Ureter (tissue), 1 donor: ENCODE data around the gene DOCK1. TPM values are rescaled to one million over a fixed set of nuclear protein-coding genes. Genes with fewer than 3 reads are reported as not detected.
"Not testable (repeated sequence)": the region's sequence is repeated elsewhere in the genome, so short reads cannot be mapped to it uniquely, and the experiment has no call there.

ENCODE experiments used
- DNase-seq: peaks from one replicate; pipeline ENCODE4 v3.0.0-alpha.2; 2020; ENCODE audit warnings: low spot score
- total RNA-seq: library from RNA; stranded (reverse); gene quantifications from one replicate; pipeline ENCODE4 v1.2.4, GENCODE V29; 2023
- donor health status: DM: yes; HTN: yes; CAD: no.

The DOCK1 gene
- total RNA-seq, 1 donor from 2014 or later: 97.7 TPM

DNA sequence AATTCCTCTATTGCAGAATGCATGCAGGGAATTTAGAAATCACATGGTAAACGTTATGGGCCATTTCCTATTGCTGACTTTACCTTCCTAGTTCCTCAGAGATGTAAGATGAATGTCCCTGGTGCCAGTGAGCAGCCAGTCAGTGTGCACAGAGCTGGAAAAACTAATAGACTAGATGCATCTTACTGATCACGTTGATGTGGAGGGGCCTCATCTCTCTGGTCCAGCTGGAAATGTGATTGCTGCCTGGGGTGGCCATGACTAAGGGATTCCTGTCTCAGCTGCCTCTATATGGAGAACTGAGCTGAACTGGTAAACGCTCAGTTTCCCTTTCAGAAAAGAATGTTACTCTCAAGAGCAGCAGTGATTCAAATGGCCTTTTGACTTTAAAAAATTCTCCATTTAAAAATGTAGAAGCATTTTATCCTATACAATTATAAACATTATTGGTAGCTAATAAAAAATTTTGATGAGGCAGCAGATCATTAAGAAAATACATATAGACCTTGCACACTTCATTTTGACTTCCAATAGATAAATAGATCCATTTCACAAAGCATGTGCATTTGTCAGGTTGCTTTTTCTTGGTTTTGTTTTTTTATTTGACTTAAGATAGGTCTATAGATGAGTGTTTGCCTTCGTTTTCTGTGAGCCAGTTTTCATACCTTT is 371.7 kb downstream of the DOCK1 start:
- no peak for DNase-seq

GRCh38 chr10:127278001-127278400 is 372.8 kb downstream of the DOCK1 start:
- DNase-seq: no peak

DNA sequence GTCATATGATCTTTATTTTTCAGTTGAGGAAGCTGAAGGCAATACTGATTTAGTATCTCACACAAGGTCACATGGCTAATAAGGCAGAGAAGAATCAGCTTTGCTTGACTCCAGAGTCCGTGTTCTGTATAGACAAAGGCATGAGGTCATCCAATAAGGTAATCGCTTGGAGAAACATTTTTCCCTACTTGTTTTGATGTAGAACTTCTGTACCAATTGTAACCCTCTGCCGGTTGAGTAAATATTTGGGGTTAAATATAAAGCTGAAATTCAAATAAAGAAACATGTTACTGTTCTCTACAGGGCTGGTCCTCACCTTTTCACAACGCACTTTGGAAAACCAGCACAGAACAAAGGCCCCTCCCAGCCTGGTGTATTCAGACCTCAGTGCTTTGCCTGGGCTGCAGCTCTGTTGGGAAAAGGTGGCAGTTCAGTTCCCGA is 374.1 kb downstream of the DOCK1 start:
- no peak for DNase-seq

- DNase-seq: no peak
These were observed 375.2 kb downstream of the DOCK1 start for GRCh38 chr10:127280446-127280845.

GRCh38 chr10:127283017-127283416 is 377.8 kb downstream of the DOCK1 start:
- DNase-seq: no peak

DNA sequence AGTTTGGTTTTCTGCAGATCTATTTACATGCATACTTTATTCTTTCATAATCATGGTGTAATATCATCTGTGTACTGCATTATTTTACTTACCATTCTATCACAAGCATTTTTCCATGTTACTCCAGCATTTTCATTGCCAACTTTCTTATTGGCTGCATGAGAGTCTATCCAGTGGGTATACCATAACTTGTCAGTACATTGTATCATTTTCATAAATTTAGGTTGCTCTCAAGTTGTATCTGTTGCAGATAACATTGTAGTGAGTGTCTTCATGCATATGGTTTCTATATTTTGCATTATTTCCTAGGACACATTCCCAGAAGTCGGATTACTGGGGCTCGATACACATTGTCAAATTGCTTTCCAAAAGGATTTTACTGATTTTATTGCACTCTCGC is 378.3 kb downstream of the DOCK1 start:
- no peak for DNase-seq

- no peak for DNase-seq
These were observed 385.6 kb downstream of the DOCK1 start for GRCh38 chr10:127290850-127291249.

DNA sequence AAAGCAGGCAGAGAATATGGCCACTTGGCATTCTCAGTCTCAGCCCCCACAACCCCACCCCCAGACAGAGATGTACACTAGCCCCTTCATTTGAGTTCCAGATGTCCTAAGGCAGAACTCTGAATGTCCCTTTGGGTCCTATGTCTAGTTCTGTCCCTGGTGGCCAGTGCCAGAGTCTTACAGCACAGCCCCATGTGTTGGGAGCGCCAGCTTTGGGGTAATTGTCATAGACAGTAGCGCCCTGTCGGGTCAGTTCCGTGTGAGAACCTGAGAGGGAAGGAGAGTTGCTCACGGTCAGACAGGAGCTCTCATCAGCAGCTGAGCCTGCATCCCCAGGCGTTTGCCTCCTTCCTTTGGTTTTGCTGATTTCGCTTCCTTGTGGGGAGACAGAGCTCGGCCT is 386.1 kb downstream of the DOCK1 start:
- DNase-seq: no peak

DNA sequence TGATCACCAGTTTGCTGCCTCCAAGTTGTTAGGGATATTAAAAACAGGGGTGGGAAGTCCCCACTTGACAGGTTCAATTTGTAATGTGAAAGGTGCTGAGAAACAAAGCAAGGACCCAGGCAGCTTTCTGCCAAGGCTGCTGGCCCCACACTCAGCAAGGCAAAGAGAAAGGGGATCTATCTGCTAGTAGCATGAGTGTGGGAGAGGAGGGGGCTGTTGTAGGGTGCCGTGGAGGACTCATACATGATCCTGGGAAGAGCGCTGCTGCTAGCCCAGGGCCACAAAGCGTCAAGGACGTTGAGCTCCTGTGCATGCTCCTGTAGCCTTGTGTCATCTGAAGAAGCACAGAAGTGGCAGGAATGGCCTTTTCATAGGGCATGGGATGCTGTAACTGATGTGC is 387.7 kb downstream of the DOCK1 start:
- no peak for DNase-seq

GRCh38 chr10:127293640-127294039 is 388.4 kb downstream of the DOCK1 start:
- no peak for DNase-seq

DNA sequence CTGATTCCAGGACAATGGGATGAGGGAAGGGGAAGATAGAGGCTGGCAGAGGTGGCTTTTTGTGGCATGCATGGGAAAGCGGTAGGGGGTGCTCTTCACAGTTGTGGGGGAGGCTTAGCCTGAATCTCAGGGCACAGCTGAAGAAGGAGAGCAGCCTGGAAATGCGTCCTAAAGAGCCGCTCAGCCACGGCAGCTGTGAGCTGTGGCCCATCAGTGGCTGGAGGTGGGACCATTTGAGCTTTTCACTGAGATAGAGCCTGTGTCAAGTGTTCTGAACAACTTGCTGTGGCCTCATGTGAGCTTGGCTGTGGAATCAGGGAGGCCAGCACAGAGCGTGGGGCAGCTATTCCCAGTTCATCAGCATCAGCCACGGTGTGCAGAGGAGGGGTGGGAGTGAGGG is 391.5 kb downstream of the DOCK1 start:
- DNase-seq: no peak

DNA sequence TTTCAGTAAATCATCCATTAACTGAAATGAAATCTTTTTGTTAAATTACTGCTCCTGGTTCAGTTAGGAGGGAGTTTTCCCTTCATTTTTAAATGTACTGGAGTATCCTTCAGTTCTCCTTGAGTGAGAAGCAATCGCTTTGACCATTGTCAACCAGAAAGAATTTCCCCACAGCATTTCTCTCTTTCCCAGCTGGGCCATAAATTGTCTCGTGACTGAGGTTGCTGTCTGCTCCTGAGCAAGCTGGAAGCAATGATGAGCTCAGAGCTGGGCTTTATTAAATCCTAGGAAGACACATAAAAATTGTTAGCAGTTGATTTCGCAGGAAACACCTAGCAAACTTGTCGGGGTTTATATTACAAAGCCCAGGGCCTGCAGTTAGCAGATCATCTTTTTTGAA is 393.2 kb downstream of the DOCK1 start:
- DNase-seq: no peak

DNA sequence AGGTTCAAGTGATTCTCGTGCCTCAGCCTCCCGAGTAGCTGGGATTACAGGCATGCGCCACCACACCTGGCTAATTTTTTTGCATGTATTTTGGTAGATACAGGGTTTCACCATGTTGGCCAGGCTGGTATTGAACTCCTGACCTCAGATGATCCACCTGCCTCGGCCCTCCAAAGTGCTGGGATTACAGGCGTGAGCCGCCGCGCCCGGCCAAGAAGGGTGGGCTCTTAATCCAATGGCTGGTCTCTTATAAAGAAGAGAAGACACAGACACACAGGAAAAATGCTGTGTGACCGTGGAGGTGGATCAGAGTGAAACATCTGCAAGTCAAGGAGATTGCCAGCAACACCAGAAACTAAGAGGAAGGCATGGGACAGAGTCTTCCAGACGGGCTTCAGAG is 394.0 kb downstream of the DOCK1 start:
- not testable (repeated sequence) for DNase-seq

- no peak for DNase-seq
These were observed 394.9 kb downstream of the DOCK1 start for GRCh38 chr10:127299956-127300689.

GRCh38 chr10:127300868-127301321 is 395.7 kb downstream of the DOCK1 start:
- DNase-seq: no peak

- no peak for DNase-seq
These were observed 397.1 kb downstream of the DOCK1 start for GRCh38 chr10:127302343-127302742.

DNA sequence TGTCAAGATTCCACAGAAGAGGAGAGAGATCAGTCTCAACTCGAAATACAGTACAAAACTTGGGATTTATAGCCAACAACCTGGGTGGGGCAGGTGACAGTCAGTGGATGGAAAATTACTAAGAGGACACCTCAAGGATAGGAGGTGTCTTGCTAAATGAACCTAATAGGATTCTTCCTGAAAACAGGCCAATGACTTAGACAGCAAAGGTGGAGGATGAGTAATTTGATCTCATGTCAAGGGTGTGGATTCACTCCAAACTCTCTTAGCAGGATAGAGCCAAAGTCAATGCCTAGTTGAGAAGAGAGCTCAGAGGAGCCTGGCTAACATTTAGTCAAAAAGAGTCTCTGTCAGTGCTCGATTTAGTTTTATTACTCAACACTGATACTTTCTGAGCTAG is 397.9 kb downstream of the DOCK1 start:
- no peak for DNase-seq

DNA sequence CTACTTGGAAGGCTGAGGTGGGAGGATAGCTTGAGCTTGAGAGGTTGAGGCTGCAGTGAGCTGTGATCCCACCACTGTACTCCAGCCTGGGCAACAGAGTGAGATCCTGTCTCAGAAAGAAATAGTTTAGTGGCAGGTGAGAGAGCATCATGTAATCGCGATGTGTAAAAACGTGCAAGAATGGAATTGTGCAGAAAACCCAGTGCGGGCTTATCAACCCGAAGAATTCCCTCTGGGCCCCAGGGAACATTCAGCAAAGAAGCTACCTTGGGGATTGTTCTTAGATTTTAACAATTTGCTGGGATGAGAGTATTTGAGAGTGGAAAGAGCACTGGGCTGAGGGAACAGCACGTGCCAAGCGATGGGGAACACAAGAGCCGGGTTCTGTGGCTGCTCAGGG is 398.5 kb downstream of the DOCK1 start:
- DNase-seq: no peak

GRCh38 chr10:127306479-127306878 is 401.3 kb downstream of the DOCK1 start:
- no peak for DNase-seq

DNA sequence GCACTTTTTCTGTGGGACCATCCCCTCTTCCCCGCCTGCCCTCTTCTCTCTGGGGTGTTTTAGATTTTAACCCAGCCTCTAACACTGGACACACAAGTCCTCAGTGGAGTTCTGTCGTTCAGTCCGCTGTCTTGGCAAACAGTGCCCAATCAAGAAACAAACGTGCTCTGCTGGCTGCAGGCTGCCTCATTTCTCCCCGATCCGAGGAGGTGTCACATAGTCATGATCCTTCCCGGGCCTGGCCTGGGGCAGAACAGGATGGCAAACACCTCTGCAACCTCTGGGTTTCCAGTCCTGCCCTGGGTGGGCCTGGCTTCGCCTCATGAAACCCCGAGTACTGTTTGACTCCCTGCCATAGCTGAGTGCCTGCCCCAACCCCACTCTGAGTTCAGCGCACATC is 402.1 kb downstream of the DOCK1 start:
- DNase-seq: no peak

DNA sequence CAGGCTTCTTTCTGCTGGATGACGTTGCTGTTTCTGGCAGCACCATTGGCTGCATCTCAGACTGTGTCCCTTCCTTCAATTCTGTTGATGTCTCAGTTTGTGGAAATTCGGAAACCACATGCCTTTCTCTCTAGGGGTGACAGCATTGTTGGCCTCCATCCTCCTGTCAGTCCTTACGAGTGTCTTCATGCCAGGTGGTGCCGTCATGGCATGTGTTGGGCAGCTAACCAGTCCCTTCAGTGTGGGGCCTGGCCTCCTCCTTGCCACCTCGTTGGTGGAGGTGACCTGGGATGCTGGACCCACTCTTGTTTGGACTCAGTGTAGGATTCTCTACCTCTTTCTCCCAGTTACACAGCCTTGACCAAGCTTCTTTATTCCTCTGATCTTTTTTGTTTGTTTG is 402.8 kb downstream of the DOCK1 start:
- no peak for DNase-seq

DNA sequence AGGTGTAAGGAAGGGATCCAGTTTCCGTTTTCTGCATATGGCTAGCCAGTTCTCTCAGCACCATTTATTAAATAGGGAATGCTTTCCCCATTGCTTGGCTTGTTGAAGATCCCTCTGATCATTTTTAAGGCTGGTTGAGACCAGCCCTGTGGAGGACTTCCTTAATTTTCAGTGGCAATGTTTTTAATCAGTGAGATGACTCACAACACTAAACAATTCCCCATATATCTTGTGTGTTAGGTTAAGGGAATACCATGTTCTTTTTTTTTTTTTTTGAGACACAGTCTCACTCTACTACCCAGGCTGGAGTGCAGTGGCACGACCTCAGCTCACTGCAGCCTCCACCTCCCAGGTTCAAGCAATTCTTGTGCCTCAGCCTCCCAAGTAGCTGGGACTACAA is 404.4 kb downstream of the DOCK1 start:
- DNase-seq: not testable (repeated sequence)

DNA sequence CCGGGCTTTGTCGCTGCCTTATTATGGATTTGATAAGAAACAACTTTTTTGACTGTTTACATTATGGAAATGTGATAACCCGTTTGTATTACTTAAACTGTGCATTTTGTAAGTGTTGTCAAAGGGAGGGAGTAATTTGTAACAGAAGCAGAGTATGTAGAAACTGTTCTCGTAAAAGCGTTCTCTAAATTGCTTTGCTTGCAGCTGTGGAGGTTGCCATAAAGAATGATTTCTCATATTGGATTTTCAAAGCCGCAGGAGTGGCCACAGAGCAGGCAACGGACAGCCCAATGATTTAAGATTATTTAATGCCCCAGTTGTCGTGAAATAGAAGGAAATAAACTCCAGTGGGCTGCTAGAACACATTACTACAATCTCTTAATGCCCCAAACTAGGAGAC is 405.2 kb downstream of the DOCK1 start:
- no peak for DNase-seq
